HL-60 (cell line): ENCODE results near the gene CROT.
"Not testable (repeated sequence)": the region's sequence is repeated elsewhere in the genome, so short reads cannot be mapped to it uniquely, and the experiment has no call there.

Source experiments
- DNase-seq, 2 experiments: peaks; one replicate each; pipeline ENCODE4 v3.0.0-alpha.2; 2010 to 2020; ENCODE audit warnings: low read depth in 1 of 2, low spot score in 1 of 2
- H3K27ac ChIP-seq: fragments of 250-450 bp; sonication (Bioruptor Pico); replicated peaks from 2 replicates; pipeline ENCODE4 v1.5.1; 2020; ENCODE audit warnings: mild to moderate bottlenecking, moderate library complexity
- H3K27me3 ChIP-seq: fragments of 250-450 bp; sonication (Bioruptor Pico); 2 replicates; pipeline ENCODE4 v1.5.1; 2021; ENCODE audit warnings: mild to moderate bottlenecking, moderate library complexity; ENCODE audit not compliant: insufficient read depth, poor library complexity, severe bottlenecking
- H3K4me3 ChIP-seq: replicated peaks from 2 replicates; pipeline ENCODE4 v1.5.1; 2011; ENCODE audit warnings: mild to moderate bottlenecking, control low read depth, low read length; ENCODE audit not compliant: insufficient read depth
- CTCF ChIP-seq: IDR thresholded peaks from one replicate; pipeline ENCODE4 v1.5.1; 2011; ENCODE audit warnings: low read length, control low read depth, inconsistent platforms; ENCODE audit not compliant: insufficient read depth
- GABPA ChIP-seq: IDR thresholded peaks from 2 replicates; pipeline ENCODE4 v1.6.1; 2012; ENCODE audit warnings: low read depth
- POLR2AphosphoS5 ChIP-seq: IDR thresholded peaks from 2 replicates; pipeline ENCODE4 v1.6.1; 2012; ENCODE audit warnings: low read depth
- REST ChIP-seq: IDR thresholded peaks from 2 replicates; pipeline ENCODE4 v1.6.1; 2012; ENCODE audit warnings: low read depth; ENCODE audit not compliant: insufficient replicate concordance
- SPI1 ChIP-seq: IDR thresholded peaks from 2 replicates; pipeline ENCODE4 v1.6.1; 2012; ENCODE audit warnings: low read depth, mild to moderate bottlenecking, borderline replicate concordance

Gene CROT

GRCh38 chr7:87317691-87318245 lies 27.7 kb upstream of the CROT start:
- Histone ChIP-seq H3K27me3 (no peaks in the 10 kb centered on the region), H3K4me3 (no peak overlapping the region), H3K27ac (no peak overlapping the region)
- TF ChIP-seq CTCF (no peak), REST (no peak)
- no peak for DNase-seq

- no peak for TF ChIP-seq REST
- no peak for TF ChIP-seq CTCF
- TF ChIP-seq SPI1: no peak
- TF ChIP-seq GABPA: no peak
- TF ChIP-seq POLR2AphosphoS5: no peak
- no peak for DNase-seq
- Histone ChIP-seq H3K27ac (no peak overlapping the region), H3K27me3 (no peaks in the 10 kb centered on the region), H3K4me3 (no peak overlapping the region)
These were observed 26.7 kb upstream of the CROT start for GRCh38 chr7:87318741-87319140.

GRCh38 chr7:87319154-87319581 lies 26.3 kb upstream of the CROT start:
- H3K27ac ChIP-seq, DNase-seq, H3K4me3 ChIP-seq, H3K27me3 ChIP-seq: not testable (repeated sequence)

GRCh38 chr7:87322912-87323311 lies 22.6 kb upstream of the CROT start:
- H3K27me3 ChIP-seq: no peaks in the 10 kb centered on the region
- no peak for DNase-seq
- H3K4me3 ChIP-seq: no peak overlapping the region
- no peak for TF ChIP-seq GABPA
- TF ChIP-seq REST: no peak
- TF ChIP-seq POLR2AphosphoS5: no peak
- no peak for TF ChIP-seq SPI1
- TF ChIP-seq CTCF: no peak
- H3K27ac ChIP-seq: no peak overlapping the region
